Nucleus accumbens (tissue), 56 donors: ENCODE data around the gene MXD4.

ENCODE experiments used
- DNase-seq, 56 donors: peaks; one replicate each; lab custom pipeline; 2025; lab: John Stamatoyannopoulos, UW

The MXD4 gene

GRCh38 chr4:2295500-2295899 lies 33.6 kb upstream of the MXD4 start:
- no peak for DNase-seq

GRCh38 chr4:2292646-2293108 lies 30.8 kb upstream of the MXD4 start:
- DNase-seq = no peak

- DNase-seq = no peak
Observed at GRCh38 chr4:2291705-2292645, 30.1 kb upstream of the MXD4 start.

DNA sequence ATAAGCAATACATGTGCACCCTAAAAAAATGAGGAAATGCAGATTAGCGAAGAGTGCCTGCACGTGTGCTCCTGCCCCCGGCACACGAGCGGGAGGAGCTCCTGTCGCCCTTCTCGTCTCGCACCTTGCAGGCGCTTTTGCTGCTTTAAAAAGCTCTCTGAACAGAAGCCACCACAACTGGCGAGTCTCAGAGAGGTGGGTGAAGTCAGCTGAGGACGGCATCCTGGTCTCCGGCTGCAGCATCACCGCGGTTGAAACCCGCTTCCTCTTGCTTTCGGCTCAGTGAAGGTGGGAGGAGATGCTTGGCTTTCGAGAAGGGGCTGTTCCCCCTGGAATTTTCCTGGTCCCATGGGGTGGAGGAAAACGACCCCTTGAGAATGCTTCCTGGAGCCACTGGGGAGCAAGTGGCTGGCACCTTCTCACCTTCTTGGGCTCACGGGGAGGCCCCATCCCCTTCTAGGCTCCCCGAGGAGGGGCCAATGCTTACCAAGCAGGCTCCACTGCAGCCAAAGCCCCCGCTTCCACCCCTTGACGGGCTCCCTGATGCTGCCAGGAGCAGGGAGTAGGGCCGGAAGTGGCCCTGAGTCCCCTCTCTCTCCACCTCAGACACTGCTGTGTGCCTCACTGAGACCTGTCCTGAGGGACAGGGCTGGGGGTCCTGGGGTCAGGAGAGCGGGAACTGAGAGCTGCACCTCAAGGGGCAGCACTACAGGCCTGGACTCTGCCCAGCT lies 29.2 kb upstream of the MXD4 start:
- peak in 10 of 56 donors; percentile 14 to 47 (median 34) for DNase-seq

DNA sequence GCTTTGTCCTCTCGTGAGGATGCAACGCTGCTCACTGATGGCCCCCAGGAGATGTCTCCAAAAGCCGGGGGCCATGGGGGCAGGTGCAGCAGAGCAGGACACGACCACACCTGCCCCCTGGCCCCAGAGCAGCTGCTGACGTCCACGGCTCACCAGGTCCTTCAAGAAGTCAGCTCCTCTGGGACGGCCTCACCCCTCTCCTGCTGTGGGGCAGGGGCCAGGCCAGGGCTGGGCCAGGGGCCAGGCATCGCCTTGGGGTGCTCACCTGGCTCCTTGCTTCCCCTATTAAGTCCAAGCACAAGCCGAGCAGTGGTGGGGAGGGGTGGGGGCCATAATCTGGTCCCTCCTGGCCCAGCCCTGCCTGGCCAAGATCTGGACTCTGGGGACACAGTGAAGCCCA lies 28.6 kb upstream of the MXD4 start:
- DNase-seq = no peak

DNA sequence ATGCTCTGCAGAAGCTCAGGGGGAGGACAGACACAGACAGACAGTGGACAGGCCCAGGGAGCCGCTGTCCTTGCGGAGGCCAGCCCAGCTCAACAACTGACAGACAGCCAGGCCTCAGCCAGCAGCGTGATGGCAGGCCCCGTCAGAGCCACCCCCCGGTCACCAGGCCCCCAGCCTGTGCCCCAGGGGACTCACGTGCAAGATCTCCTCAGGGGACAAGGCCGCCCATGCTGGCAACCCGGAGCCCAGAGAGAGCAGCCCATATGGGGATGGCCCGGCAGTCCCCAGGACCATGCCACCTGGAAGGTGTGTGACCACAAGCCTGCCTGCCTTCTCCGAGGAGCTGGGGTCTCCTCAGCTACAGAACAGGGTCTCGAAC lies 28.0 kb upstream of the MXD4 start:
- DNase-seq = no peak

DNA sequence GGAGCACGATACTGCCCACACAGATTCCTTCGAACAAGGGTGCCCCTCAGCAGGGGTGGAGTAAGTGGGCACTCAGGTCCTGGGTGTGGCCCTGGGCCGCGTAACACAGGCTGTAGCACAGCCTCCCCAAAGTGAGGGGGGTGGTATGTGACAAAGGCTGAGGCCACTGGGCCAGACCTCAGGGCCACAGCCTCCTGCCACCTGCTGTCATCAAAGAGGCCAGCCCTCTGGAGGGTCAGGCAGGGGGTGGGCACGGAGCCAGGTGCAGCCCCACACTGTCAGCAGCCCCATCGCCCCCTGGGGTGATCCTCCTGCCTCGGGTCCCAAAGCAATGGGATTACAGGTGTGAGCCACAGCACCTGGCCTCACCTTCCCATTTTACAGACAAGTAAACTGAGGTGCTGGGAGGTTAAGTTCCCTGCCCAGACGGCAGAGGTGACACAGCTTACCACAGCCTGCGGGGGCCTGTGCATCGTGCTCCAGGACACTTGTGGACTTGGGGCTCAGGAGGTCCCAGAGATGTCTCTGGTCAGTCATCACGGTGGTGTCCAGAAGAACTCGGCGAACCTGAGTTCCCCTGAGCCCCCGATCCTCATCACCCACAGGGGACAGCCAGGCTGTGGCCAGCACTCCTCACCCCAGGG lies 27.5 kb upstream of the MXD4 start:
- DNase-seq = no peak

- DNase-seq = no peak
Observed at GRCh38 chr4:2288051-2288541, 26.2 kb upstream of the MXD4 start.

GRCh38 chr4:2287594-2287915 lies 25.6 kb upstream of the MXD4 start:
- DNase-seq = no peak

- peak in 1 of 56 donors; percentile 17 for DNase-seq
Observed at GRCh38 chr4:2286904-2287593, 25.1 kb upstream of the MXD4 start.

DNA sequence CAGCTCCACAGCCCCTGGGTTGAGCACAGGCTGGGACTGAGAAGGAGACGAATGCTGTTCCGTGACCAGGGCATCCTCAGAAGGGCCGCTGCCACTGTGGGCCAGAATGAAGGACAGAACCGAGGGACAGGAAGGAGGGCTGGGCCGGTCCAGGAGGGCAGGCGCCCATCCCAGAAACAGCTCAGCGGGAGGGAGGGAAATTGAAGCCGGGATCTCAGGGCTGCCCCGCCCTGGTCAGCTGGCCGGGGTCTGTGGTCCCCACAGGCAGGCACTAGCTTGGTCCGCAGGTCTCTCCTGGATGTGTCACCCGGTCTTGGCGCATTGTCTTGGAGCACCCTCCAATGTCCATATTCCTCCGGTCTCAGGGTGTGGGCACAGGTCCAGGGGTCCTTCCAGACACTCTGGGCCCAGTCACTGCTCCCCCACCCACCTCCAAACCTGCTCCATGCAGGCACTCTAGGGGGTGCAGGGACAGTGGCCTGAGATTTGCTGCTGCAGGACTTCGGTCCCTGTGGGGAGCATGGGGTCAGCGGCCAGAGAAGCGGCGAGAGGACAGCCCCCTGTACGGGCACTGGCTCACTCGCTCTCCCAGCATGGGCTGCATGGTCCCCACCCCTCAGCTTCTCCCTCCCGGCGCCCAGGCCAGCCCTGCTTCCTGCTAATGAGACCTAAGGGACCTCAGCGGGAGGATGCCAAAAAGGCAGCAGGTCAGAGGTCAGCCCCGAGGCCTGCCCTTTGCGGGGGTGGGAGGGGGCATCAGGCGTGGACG lies 23.9 kb upstream of the MXD4 start:
- no peak for DNase-seq

GRCh38 chr4:2284934-2285612 lies 23.2 kb upstream of the MXD4 start:
- no peak for DNase-seq

GRCh38 chr4:2284161-2284933 lies 22.4 kb upstream of the MXD4 start:
- no peak for DNase-seq

GRCh38 chr4:2283199-2283711 lies 21.3 kb upstream of the MXD4 start:
- DNase-seq = no peak

DNA sequence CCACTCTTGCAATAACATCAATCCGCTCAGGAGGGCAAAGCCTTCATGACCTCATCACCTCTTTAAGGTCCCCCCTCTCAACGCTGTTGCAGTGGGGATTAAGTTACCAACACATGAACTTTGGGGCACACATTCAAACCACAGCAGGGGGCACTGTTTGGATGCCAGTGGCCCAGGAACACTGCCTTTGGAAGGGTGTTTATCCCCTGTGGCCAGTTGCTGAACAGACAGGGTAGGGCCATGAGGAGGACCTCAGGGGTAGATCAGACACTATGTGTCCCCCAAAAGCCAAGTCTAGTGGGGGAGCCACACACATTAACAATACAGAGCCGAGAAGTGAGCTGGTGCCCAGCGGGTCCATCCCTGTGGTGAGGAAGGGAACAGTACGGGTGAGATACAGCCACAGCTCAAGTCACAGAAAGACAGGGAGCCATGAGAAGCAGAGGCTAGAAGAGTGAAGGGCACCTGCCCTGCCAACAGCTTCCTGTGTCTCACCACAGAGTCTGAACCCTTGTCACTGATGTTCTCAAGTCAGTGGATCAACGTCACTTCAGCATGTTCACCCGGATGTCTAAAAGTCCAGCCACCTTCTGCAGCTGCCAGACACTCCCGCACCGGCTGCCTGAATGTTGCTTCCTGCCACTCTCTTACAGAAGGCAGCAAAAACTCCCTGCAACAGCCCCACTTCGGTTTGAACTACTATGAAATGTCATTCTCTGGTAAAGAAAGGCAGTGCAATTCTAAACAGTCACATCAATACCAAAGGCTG lies 19.9 kb upstream of the MXD4 start:
- DNase-seq = no peak

DNA sequence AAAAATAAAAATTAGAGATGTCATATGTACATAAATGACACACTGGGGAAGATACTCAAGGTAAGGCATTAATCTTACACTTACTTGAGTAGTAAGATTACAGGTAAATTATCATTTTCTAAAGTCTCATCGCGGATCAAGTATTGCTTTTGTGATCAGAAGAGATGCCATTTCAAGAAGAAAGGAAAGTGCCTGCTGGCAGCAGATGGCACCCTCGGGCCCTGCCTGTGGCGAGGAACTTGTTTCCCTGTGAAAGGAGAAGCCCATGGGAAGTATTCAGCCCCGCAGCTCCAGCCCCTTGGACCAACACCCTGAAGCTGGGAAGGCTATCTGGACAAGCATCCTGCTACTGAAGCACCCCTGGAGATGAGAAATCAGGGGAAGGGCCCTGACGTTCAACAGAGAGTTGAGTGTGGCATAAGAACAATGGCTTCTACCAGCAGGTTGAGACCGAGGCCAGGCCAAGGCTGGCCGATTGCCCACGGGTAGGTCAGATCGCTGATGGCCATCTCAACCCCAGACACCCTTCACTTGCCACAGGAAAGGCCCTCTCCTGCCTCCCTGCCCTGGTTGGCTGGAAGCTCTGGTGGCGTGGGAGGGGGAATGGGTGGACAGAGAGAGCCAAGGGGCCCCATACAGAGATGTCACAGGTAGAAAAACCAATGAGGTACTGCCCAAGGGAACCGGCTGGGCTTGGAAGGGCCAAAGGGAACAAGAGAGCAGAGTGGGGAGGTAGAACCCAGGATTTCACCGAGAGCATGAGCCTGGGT lies 18.8 kb upstream of the MXD4 start:
- peak in 25 of 56 donors; percentile 11 to 72 (median 25) for DNase-seq

DNA sequence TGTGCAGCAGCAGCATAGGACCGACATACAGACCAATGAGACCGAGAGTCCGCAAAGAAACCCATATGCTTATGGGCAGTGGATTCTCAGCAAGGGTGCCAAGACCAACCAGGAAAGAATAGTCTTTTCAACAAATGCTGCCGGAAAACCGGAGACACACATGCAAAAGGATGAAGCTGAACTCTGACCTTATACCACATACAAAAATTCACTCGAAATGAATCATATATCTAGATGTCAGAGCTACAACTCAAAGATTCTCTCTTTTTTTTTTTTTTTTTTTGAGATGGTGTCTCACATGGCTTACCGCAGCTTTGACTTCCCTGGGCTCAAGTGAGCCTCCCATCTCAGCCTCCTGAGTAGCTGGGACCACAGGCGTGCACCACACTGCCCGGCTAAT lies 16.0 kb upstream of the MXD4 start:
- no peak for DNase-seq
